GM20431 (cell line): Measurements from ENCODE around the gene HDGFL1.

ENCODE experiments used
- in situ Hi-C: fragments of 300-500 bp; cut with MseI, MboI; formaldehyde crosslinking; loops from one replicate; pipeline ENCODE4 v1.15.0; 2020; ENCODE audit warnings: low sequenced_read_pairs; ENCODE audit not compliant: unreplicated experiment

The HDGFL1 gene

DNA sequence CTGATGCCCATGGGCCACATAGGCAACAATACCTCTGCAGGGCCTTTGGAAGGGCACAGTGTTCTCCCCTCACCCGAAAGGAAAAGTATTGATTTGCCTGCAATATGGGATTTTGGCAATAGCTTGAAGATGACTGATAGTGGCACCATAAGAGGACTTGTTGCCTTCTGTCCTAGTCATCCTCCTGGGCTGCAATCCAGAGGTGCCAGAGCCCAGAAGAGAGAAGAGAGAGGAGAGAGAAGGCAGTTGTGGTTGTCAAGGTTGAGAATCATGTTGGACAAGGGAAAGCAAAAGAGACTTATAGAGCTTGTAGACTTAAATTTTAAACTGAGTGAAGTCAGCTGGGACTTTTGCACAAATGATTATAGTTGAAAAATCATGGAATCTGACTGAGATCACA is 14.6 kb downstream of the HDGFL1 start:
- in situ Hi-C loops = no loop called here

DNA sequence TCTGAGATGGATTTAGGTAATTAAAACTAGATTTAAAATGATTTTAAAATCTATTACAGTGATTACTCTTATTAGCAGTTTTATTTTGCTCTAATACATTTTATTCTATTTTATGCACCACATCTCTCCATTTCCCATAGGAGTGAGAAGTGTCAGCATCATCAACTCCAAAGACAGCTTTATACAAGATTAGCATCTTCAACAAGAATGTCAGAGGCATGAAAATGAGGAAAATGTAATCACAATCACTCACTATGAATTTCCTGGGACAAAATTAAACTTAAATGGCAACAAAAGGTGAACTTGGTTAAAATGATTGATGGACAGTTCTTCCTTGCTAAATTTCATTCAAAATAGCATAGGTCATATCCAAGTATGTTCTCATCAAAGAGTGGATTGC is 19.8 kb downstream of the HDGFL1 start:
- in situ Hi-C loops = no loop called here

DNA sequence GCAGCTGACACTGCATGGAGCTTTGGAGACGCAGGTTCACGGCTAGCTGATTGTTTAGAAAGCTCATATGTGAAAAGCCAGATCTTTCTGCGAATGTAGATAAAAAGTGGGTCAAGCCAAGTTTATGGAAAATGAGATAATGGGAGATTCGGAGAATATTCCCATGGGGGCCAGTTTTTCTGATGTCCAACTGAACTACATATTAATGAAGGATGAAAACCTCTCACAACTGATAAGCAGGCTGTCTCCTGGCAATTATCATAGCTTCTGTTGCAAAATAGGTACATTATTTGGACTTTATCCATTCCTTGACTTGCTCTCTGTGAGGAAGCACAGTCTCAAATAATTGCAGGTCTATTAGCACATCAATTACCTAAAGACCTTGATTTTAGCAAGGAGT is 21.1 kb downstream of the HDGFL1 start:
- in situ Hi-C loops = no loop called here

DNA sequence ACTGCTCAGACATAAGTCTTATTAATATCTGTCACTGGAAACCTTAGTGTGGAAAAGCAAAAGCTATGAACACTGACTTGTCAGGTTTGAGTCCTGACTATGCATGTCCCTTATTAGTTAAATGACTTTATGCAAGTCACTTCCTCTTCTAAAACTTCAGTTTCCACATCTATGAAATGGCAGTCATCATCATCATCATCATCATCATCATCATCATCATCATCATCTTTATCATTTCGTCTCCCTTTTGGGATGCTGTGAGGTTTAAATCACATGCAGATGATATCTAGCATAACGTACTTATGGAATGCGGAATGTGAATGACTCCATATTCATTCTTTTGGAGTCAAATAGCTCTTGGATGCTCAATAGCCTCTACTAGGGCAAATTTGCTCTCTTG is 24.5 kb downstream of the HDGFL1 start:
- in situ Hi-C loops = no loop called here

- in situ Hi-C loops = no loop called here
Observed at GRCh38 chr6:22596011-22596410, 26.6 kb downstream of the HDGFL1 start.

DNA sequence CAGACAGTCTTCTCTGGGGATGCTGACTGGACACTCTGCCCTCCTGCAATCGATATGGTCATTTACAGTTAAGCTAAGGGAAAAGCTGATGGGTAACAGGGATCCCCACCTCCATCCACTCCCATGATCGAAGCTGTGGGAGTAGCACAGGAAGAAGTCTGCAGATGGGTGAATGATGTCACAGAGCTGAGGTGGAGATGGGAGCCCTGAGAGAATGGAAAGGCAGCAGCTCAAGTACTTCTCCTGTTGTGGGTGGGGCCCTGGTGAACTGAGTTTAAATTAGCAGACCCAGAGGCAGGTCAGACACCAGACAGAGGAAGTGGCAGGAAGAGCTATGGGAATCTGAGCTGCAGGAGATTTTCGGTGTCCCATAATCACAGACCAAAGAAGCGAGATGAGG is 29.0 kb downstream of the HDGFL1 start:
- in situ Hi-C loops = no loop called here

- in situ Hi-C loops = no loop called here
Observed at GRCh38 chr6:22600059-22600458, 30.7 kb downstream of the HDGFL1 start.

DNA sequence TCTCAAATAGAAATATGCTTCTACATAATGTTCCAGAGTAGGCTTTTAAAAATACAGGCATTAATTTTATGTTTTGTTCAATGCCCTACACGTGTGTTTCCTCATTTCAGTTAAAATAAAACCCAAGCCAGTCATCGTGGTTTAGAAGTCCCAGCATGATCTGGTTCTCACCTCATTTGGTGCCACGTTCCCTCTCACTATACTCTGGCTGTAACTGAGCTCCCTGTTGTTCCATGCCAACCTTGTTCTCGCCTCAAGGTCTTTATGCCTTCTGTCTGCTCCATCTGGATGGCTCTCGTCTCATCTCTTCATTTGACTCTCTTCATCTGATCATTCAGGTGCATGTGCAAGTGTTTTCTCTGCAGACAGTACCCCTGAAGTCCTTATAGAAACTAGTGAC is 32.6 kb downstream of the HDGFL1 start:
- in situ Hi-C loops = no loop called here

DNA sequence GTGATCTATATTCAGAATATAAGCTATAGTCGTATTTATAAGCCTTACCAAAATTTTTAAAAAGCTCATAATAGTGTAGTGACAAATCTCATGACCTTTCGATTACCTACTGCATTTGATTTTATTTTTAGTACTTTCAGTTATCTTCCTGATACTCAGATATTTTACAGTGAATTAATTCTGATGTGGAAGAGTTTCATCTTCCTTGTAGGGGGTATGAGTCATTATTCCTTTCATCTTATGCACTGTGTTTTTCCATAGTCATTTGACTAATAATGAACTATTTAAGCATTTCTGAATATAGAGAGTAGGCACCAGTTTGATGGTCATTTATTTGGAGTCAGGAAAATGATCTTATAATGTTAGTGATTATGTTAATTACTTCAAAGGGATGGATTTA is 36.4 kb downstream of the HDGFL1 start:
- in situ Hi-C loops = no loop called here

DNA sequence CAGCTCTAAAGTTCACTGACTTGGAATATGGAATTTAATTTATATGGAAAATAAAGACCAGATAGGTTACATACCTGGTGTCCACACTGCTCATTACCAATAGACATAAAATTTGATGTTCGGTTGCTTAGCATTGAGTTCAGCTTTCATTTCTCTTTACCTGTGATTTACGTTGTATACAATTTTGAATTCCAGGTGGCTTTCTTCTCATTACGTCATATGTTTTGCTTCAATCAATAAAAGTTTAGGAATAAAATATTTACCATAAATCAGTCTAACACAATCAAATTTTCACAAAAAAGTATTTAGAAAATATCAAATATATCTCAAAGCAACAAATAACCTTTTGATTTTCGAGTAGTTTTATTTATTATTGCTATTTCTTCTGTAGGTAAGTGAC is 40.8 kb downstream of the HDGFL1 start:
- in situ Hi-C loops = no loop called here

DNA sequence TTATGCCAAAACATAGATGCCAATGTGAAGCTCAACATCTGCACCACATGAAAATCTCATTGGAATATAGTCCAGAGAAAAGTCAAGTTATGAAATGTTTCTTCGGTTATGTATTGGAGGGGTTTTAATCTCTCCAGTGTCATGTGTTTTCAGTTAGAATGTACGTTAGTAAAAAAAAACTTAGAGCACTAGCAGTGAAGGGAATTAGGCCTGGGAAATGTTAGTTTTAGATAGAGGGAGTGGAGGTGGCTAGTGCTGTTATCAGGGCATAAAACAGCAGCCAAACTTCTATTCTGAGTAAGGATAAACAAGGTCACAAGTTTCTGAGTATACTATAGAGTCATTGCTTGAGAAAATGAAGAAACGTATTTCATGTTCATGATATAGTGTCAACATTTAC is 42.9 kb downstream of the HDGFL1 start:
- in situ Hi-C loops = no loop called here

DNA sequence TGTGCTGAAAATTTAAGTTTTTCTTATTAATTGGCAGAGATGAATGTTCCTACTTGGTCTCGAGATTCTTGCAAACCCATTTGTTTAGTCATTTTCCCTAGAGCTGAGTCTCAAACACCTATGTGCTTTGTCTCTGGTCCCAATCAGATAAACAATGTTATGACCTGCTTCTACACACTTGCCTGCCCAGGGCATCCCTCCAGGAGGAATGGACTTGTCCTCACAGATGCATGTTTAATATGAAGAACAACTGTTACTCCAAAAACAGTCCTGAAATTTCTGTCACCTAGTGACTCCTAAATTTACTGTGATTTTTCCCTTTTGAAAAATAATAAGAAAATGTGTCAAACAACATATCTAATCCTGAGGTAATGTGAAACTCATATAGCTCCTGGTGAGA is 43.7 kb downstream of the HDGFL1 start:
- in situ Hi-C loops = no loop called here

- in situ Hi-C loops = no loop called here
Observed at GRCh38 chr6:22613695-22614094, 44.3 kb downstream of the HDGFL1 start.

DNA sequence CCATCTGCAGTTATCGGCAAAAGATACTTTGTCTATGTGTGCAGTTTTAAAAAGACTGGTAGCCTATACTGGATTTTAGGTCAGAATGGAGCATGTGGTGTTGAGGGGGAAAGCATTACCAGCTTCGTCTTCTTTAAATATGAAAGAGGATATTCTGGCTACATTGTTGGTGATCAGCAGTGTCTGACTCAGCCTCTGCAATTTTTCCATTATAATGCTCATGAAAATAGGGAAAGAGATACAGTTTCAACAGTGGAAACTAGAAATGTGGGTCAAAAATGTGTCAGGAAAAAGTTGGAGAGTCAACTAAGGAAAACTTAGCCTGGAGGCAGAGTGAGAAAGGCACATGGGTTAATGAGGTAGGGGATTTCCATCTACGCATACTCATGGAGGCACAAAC is 45.2 kb downstream of the HDGFL1 start:
- in situ Hi-C loops = no loop called here

DNA sequence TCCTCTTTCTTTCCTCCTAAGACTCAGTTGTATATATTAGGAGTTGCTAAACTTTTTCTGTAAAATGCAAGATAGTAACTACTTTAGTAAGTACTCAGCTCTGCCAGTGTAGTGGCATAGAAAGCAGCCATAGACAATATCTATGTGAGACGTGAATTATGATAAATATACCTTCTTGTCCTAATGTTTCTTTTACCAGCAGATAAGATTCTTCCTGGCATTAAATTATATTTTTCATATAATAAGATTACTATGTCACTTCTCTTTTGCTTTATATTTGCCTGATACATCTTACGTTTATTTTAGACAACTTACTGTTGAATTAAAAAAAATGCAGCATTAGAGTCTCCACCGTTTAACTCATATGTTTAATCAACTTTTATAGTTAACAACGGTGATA is 51.7 kb downstream of the HDGFL1 start:
- in situ Hi-C loops = no loop called here
